Stimulated activated CD4-positive, alpha-beta T cell treated with anti-CD3 and anti-CD28 coated beads, TNF-alpha, amount 100 ng/mL, for 48 hours (primary cell): ENCODE data around the gene COL4A3.
A peak's percentile ranks its signal among the peaks of the same experiment; 100 is the strongest.
"Not testable (repeated sequence)": the region's sequence is repeated elsewhere in the genome, so short reads cannot be mapped to it uniquely, and the experiment has no call there.

ENCODE experiments used
- DNase-seq, 3 donors: peaks; one replicate each; pipeline ENCODE4 v3.0.0-alpha.2; 2020; ENCODE audit warnings: low read depth in 3 of 3

The COL4A3 gene

GRCh38 chr2:227206406-227206805, 42.0 kb downstream of the COL4A3 start:
- DNase-seq = no peak

- no peak for DNase-seq
Measured at GRCh38 chr2:227207573-227207972, 43.1 kb downstream of the COL4A3 start.

GRCh38 chr2:227214622-227215041, 50.2 kb downstream of the COL4A3 start:
- no peak for DNase-seq

GRCh38 chr2:227219312-227220105, 55.1 kb downstream of the COL4A3 start:
- DNase-seq = no peak

GRCh38 chr2:227221120-227221519, 56.7 kb downstream of the COL4A3 start:
- DNase-seq = no peak

GRCh38 chr2:227222292-227222691, 57.9 kb downstream of the COL4A3 start:
- DNase-seq = no peak

- not testable (repeated sequence) for DNase-seq
Measured at GRCh38 chr2:227225641-227226040, 61.2 kb downstream of the COL4A3 start.

GRCh38 chr2:227228061-227228667, 63.7 kb downstream of the COL4A3 start:
- no peak for DNase-seq

GRCh38 chr2:227230151-227230550, 65.7 kb downstream of the COL4A3 start:
- no peak for DNase-seq

- no peak for DNase-seq
Measured at GRCh38 chr2:227234429-227234828, 70.0 kb downstream of the COL4A3 start.

GRCh38 chr2:227237786-227238185, 73.4 kb downstream of the COL4A3 start:
- DNase-seq = no peak

- peak; percentile 28 to 47 (median 44) for DNase-seq
Measured at GRCh38 chr2:227238238-227239237, 74.1 kb downstream of the COL4A3 start.

GRCh38 chr2:227241005-227241404, 76.6 kb downstream of the COL4A3 start:
- no peak for DNase-seq

- DNase-seq = no peak
Measured at GRCh38 chr2:227248876-227249275, 84.5 kb downstream of the COL4A3 start.

GRCh38 chr2:227252831-227253230, 88.4 kb downstream of the COL4A3 start:
- no peak for DNase-seq

- DNase-seq = no peak
Measured at GRCh38 chr2:227256605-227257004, 92.2 kb downstream of the COL4A3 start.

- DNase-seq = no peak
Measured at GRCh38 chr2:227257820-227258219, 93.4 kb downstream of the COL4A3 start.

- no peak for DNase-seq
Measured at GRCh38 chr2:227260041-227260440, 95.6 kb downstream of the COL4A3 start.

- no peak for DNase-seq
Measured at GRCh38 chr2:227267410-227268115, 103.1 kb downstream of the COL4A3 start.

GRCh38 chr2:227280895-227281294, 116.5 kb downstream of the COL4A3 start:
- no peak for DNase-seq

GRCh38 chr2:227285741-227286236, 121.4 kb downstream of the COL4A3 start:
- no peak for DNase-seq
